Skeletal muscle satellite cell (primary cell): ENCODE results near the gene COX7C. TPM values are rescaled to one million over a fixed set of nuclear protein-coding genes. Genes with fewer than 3 reads are reported as not detected.
A peak's percentile ranks its signal among the peaks of the same experiment; 100 is the strongest.
"Not testable (repeated sequence)": the region's sequence is repeated elsewhere in the genome, so short reads cannot be mapped to it uniquely, and the experiment has no call there.

ENCODE experiments used
- H3K27me3 ChIP-seq: 2 replicates; pipeline ENCODE4 v1.7.0; 2013; ENCODE audit warnings: low read length; ENCODE audit not compliant: control insufficient read depth, insufficient read depth
- H3K36me3 ChIP-seq: 2 replicates; pipeline ENCODE4 v1.7.0; 2013; ENCODE audit warnings: mild to moderate bottlenecking, control low read depth, low read length; ENCODE audit not compliant: insufficient read depth
- H3K4me1 ChIP-seq: 2 replicates; pipeline ENCODE4 v1.7.0; 2013; ENCODE audit warnings: low read length; ENCODE audit not compliant: control insufficient read depth, insufficient read depth
- H3K4me2 ChIP-seq: 2 replicates; pipeline ENCODE4 v1.7.0; 2013; ENCODE audit warnings: mild to moderate bottlenecking, low read length
- H3K4me3 ChIP-seq: 2 replicates; pipeline ENCODE4 v1.7.0; 2013; ENCODE audit warnings: low read length
- H3K9ac ChIP-seq: 2 replicates; pipeline ENCODE4 v1.7.0; 2013; ENCODE audit warnings: mild to moderate bottlenecking, low read depth, low read length, moderate library complexity
- H3K9me3 ChIP-seq: replicated peaks from 2 replicates; pipeline ENCODE4 v1.7.0; 2013; ENCODE audit warnings: mild to moderate bottlenecking, control low read depth, low read length
- total RNA-seq: library from RNA; depleted of rRNA; stranded (reverse); fragments of >200 nt; gene quantifications from 2 replicates; pipeline ENCODE4 v1.2.3, GENCODE V29; 2012; rRNA removed

COX7C gene
- 154 and 157 TPM in 2 replicates for total RNA-seq

- H3K36me3 ChIP-seq = peaks cover 30% of the 10 kb centered on the region
- H3K27me3 ChIP-seq = no peaks in the 10 kb centered on the region
Observed at GRCh38 chr5:86617756-86618576, at the start of gene COX7C. COX7C (plus strand) TSS chr5:86617941; CDS start chr5:86618056, 115 bp downstream.

GRCh38 chr5:86569522-86570426 is 48.0 kb upstream of the COX7C start:
- H3K36me3 ChIP-seq, H3K4me1 ChIP-seq, H3K27me3 ChIP-seq, H3K4me2 ChIP-seq, H3K9me3 ChIP-seq, H3K4me3 ChIP-seq, H3K9ac ChIP-seq: not testable (repeated sequence)

More at GRCh38 chr5:86617756-86618576, at the start of gene COX7C:
- peak within 1 kb of the TSS; percentile 85 for H3K4me2 ChIP-seq
- peak within 1 kb of the TSS; percentile 93 for H3K4me3 ChIP-seq
- H3K4me1 ChIP-seq = peaks cover 9% of the 10 kb centered on the region
- H3K9me3 ChIP-seq = no peaks in the 10 kb centered on the region
- peak within 1 kb of the TSS; percentile 89 for H3K9ac ChIP-seq

- Histone ChIP-seq H3K4me1 (no peaks in the 10 kb centered on the region), H3K4me2 (no peak overlapping the region), H3K9me3 (no peaks in the 10 kb centered on the region), H3K4me3 (no peak overlapping the region), H3K9ac (no peak overlapping the region), H3K27me3 (no peaks in the 10 kb centered on the region), H3K36me3 (no peaks in the 10 kb centered on the region)
Observed at GRCh38 chr5:86570427-86571083, 47.2 kb upstream of the COX7C start.

- H3K27me3 ChIP-seq, H3K9ac ChIP-seq, H3K4me3 ChIP-seq, H3K4me2 ChIP-seq, H3K9me3 ChIP-seq, H3K36me3 ChIP-seq, H3K4me1 ChIP-seq: not testable (repeated sequence)
Observed at GRCh38 chr5:86571109-86571508, 46.6 kb upstream of the COX7C start.

GRCh38 chr5:86572825-86573517 is 44.8 kb upstream of the COX7C start:
- no peak overlapping the region for H3K9ac ChIP-seq
- no peaks in the 10 kb centered on the region for H3K4me1 ChIP-seq
- no peaks in the 10 kb centered on the region for H3K9me3 ChIP-seq
- no peaks in the 10 kb centered on the region for H3K27me3 ChIP-seq
- H3K4me3 ChIP-seq = no peak overlapping the region
- H3K36me3 ChIP-seq = no peaks in the 10 kb centered on the region
- H3K4me2 ChIP-seq = no peak overlapping the region

- Histone ChIP-seq H3K36me3 (no peaks in the 10 kb centered on the region), H3K4me2 (no peak overlapping the region), H3K27me3 (no peaks in the 10 kb centered on the region), H3K4me1 (no peaks in the 10 kb centered on the region), H3K9ac (no peak overlapping the region), H3K4me3 (no peak overlapping the region), H3K9me3 (no peaks in the 10 kb centered on the region)
Observed at GRCh38 chr5:86579502-86579901, 38.2 kb upstream of the COX7C start.

- no peaks in the 10 kb centered on the region for H3K9me3 ChIP-seq
- H3K4me2 ChIP-seq = no peak overlapping the region
- H3K4me3 ChIP-seq = no peak overlapping the region
- no peaks in the 10 kb centered on the region for H3K4me1 ChIP-seq
- no peak overlapping the region for H3K9ac ChIP-seq
- no peaks in the 10 kb centered on the region for H3K36me3 ChIP-seq
- H3K27me3 ChIP-seq = no peaks in the 10 kb centered on the region
Observed at GRCh38 chr5:86596476-86596875, 21.3 kb upstream of the COX7C start.

- Histone ChIP-seq H3K9ac (no peak overlapping the region), H3K36me3 (no peaks in the 10 kb centered on the region), H3K9me3 (no peaks in the 10 kb centered on the region), H3K4me3 (no peak overlapping the region), H3K27me3 (peaks cover 2% of the 10 kb centered on the region), H3K4me1 (no peaks in the 10 kb centered on the region), H3K4me2 (no peak overlapping the region)
Observed at GRCh38 chr5:86605881-86606280, 11.9 kb upstream of the COX7C start.

- H3K4me2 ChIP-seq = no peak overlapping the region
- no peak overlapping the region for H3K4me3 ChIP-seq
- H3K9me3 ChIP-seq = no peaks in the 10 kb centered on the region
- H3K4me1 ChIP-seq = peaks cover 3% of the 10 kb centered on the region
- peaks cover 8% of the 10 kb centered on the region for H3K27me3 ChIP-seq
- no peaks in the 10 kb centered on the region for H3K36me3 ChIP-seq
- H3K9ac ChIP-seq = no peak overlapping the region
Observed at GRCh38 chr5:86613455-86613854, 4.3 kb upstream of the COX7C start.

- no peaks in the 10 kb centered on the region for H3K9me3 ChIP-seq
- peaks cover 3% of the 10 kb centered on the region for H3K27me3 ChIP-seq
- H3K4me2 ChIP-seq = no peak overlapping the region
- H3K9ac ChIP-seq = no peak overlapping the region
- peaks cover 9% of the 10 kb centered on the region for H3K4me1 ChIP-seq
- no peak overlapping the region for H3K4me3 ChIP-seq
- H3K36me3 ChIP-seq = peaks cover 29% of the 10 kb centered on the region
Observed at GRCh38 chr5:86617309-86617755, 409 bp upstream of the COX7C start.
